HFFc6 (cell line): Measurements from ENCODE around the gene PGK2. TPM values are rescaled to one million over a fixed set of nuclear protein-coding genes. Genes with fewer than 3 reads are reported as not detected.

ENCODE experiments used
- DNase-seq: peaks from one replicate; pipeline ENCODE4 v3.0.0-alpha.2; 2018
- H3K27ac Mint-ChIP-seq: 2 replicates; pipeline ENCODE4 v1.8.0; 2020; ENCODE audit warnings: mild to moderate bottlenecking, mixed read lengths
- H3K27me3 Mint-ChIP-seq: 2 replicates; pipeline ENCODE4 v1.8.0; 2021; ENCODE audit warnings: mild to moderate bottlenecking, moderate library complexity, mixed read lengths; ENCODE audit not compliant: insufficient read depth
- H3K36me3 Mint-ChIP-seq: 2 replicates; pipeline ENCODE4 v1.8.0; 2021; ENCODE audit warnings: low read depth, mixed read lengths
- H3K4me1 Mint-ChIP-seq: 2 replicates; pipeline ENCODE4 v1.8.0; 2020; ENCODE audit warnings: low read depth, mixed read lengths
- H3K4me3 Mint-ChIP-seq: 2 replicates; pipeline ENCODE4 v1.8.0; 2020; ENCODE audit warnings: mild to moderate bottlenecking, moderate library complexity, mixed read lengths
- H3K9me3 Mint-ChIP-seq: 2 replicates; pipeline ENCODE4 v1.8.0; 2020; ENCODE audit warnings: mild to moderate bottlenecking, mixed read lengths
- long read RNA-seq: library from polyadenylated mRNA; unstranded; transcript quantifications from one replicate; pipeline ENCODE4 v2.0.0, GENCODE V29; 2019
- total RNA-seq, 6 experiments: library from RNA; stranded (reverse); fragmentation: NEBNext Ultra II Directional; extraction: Animal tissue kit (Norgen Biotek cat#: 25700); gene quantifications; 2 replicates in 1 of 6; 3 replicates in 5 of 6; pipeline ENCODE4 v1.2.3, GENCODE V29; 2021
- TF ChIP-seq, protein P1 (sequence below): fragments of 200-600 bp; sonication (generic); IDR thresholded peaks from 2 replicates; pipeline ENCODE4 v1.5.0; 2021; ENCODE audit warnings: antibody characterized with exemption, mild to moderate bottlenecking

Gene PGK2
- not detected for total RNA-seq
- long read RNA-seq, result 0 reads

DNA sequence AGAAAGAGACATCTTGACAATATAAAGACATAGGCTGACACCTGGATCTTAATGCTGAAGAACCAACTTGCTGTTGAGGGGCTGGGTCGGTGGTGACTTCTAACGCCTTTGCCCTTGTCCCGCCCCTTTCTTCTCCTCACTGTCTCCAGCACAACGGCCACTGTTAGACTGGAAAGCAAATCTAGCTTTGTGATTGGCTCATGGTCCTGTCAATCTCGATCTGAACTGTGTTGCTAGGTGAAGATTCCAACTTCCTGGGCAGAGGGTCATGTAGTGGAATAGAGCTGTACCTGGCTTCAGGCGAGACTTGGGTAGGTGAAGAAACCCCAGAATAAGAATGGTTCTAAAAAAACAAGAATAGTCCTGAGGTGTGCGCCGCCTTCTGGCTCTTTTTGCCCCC lies at the start of gene PGK2:
PGK2 (minus strand) TSS at position 110 of the 400 bp plus-strand sequence; CDS start at position 12, 98 bp downstream.
- DNase-seq, result no peak
- Mint-ChIP-seq H3K4me3 (no peak within 1 kb of the TSS), H3K27ac (no peak within 1 kb of the TSS), H3K9me3 (peaks cover 31% of the 10 kb centered on the region), H3K27me3 (no peaks in the 10 kb centered on the region), H3K4me1 (no peaks in the 10 kb centered on the region), H3K36me3 (no peaks in the 10 kb centered on the region)
- TF ChIP-seq, protein P1, sequence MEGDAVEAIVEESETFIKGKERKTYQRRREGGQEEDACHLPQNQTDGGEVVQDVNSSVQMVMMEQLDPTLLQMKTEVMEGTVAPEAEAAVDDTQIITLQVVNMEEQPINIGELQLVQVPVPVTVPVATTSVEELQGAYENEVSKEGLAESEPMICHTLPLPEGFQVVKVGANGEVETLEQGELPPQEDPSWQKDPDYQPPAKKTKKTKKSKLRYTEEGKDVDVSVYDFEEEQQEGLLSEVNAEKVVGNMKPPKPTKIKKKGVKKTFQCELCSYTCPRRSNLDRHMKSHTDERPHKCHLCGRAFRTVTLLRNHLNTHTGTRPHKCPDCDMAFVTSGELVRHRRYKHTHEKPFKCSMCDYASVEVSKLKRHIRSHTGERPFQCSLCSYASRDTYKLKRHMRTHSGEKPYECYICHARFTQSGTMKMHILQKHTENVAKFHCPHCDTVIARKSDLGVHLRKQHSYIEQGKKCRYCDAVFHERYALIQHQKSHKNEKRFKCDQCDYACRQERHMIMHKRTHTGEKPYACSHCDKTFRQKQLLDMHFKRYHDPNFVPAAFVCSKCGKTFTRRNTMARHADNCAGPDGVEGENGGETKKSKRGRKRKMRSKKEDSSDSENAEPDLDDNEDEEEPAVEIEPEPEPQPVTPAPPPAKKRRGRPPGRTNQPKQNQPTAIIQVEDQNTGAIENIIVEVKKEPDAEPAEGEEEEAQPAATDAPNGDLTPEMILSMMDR, result no peak

DNA sequence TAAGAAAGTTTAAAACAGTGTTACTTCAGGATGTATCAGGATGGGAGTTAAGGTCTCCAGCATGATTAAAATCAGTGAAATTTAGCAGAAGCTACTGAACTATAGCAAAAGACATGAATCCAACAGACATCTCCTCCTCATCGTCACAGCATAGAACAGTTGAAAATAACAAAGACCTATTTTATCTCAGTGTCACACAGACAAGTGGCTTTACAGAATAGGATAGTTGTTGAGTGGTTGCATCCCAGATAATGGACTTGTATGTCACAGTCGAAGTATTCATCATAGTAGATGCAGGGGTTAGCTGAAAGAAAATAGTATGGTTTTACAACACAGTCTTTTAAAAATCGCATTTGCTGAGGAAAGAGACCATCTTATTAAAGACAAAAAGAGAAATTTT lies 48.1 kb upstream of the PGK2 start:
- Mint-ChIP-seq H3K4me3 (no peak overlapping the region), H3K4me1 (no peaks in the 10 kb centered on the region), H3K27ac (no peak overlapping the region), H3K9me3 (peaks cover 4% of the 10 kb centered on the region; the same call in 1 of the 2 replicates), H3K36me3 (no peaks in the 10 kb centered on the region), H3K27me3 (peaks cover 1% of the 10 kb centered on the region; the same call in 1 of the 2 replicates)
- TF ChIP-seq, protein P1, result no peak
- no peak for DNase-seq

DNA sequence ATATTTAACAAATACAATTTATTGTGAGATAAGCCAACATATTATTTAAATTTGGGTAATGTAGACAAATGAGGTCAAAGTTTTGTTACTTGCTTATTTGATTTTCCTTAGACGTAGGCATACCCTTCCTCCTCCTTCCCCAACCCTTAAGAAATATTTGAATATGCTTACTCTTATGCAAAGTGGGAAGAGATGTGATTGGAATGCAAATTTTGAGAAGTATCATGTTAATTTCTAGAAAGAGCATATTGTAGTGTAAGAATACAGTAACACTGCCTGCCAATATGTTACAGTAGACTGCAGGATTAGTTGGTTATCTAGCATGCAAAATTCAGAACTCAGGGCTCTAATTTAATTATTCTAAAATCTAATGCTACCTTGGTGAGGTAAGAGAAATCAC lies 46.3 kb upstream of the PGK2 start:
- Mint-ChIP-seq H3K36me3 (no peaks in the 10 kb centered on the region), H3K4me1 (no peaks in the 10 kb centered on the region), H3K9me3 (peaks cover 6% of the 10 kb centered on the region; the same call in 1 of the 2 replicates), H3K4me3 (no peak overlapping the region), H3K27ac (no peak overlapping the region), H3K27me3 (peaks cover 2% of the 10 kb centered on the region; the same call in 1 of the 2 replicates)
- DNase-seq, result no peak
- TF ChIP-seq, protein P1, result no peak

DNA sequence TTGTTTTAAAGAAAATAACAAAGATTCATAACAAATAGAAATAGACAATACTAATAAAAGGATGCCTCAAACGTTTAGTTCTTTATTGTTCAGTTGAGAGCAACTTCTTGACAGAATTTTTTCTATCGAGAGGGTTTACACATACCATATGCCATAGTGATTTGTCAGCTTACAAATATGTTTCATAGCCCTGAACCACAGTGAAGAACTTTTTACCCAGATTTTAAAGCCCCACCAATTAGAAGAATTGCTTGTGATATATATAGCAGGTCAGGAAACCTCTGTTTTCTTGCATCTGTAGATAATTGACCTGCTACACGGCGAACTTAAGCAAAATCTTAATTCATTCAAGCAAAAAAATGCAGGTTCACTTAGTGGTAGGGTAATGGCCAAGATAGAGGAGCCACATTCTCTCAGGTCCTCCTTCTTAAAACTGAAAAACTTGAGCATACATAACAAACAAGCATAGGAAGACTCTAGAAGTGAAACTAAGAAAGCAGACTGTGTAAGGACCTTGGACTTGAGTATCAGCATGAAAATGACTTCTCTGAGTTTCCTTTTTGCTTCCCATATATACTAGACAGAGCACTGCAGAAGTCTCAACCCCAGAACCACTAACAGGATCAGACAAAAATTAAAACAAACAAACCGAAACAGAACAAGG lies 39.8 kb upstream of the PGK2 start:
- TF ChIP-seq, protein P1, result no peak
- Mint-ChIP-seq H3K9me3 (peaks cover 15% of the 10 kb centered on the region), H3K27me3 (peaks cover 2% of the 10 kb centered on the region; the same call in 1 of the 2 replicates), H3K4me3 (no peak overlapping the region), H3K27ac (no peak overlapping the region), H3K36me3 (no peaks in the 10 kb centered on the region), H3K4me1 (no peaks in the 10 kb centered on the region)
- no peak for DNase-seq

DNA sequence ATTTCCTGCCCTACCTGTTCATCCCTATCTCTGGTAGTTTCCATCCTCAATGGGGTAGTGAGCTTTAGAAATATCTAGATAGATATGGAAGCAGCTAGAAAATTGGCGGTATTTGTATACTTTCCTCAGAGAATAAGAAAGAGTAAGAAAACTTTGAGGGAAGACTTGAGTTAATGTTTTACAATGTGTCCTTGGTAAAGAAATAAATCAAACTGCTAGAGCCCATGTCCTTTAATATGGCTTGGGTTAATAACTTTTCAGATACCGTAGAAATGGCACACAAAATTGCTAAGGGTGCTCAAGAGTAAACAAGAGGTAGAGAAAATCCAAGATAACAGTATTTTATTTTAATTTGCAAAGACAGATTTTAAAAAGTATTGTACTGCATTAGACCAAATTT lies 28.1 kb upstream of the PGK2 start:
- peaks cover 2% of the 10 kb centered on the region; the same call in 1 of the 2 replicates for H3K27me3 Mint-ChIP-seq
- TF ChIP-seq, protein P1, result no peak
- H3K4me3 Mint-ChIP-seq, result no peak overlapping the region
- no peaks in the 10 kb centered on the region for H3K4me1 Mint-ChIP-seq
- DNase-seq, result no peak
- H3K27ac Mint-ChIP-seq, result no peak overlapping the region
- H3K9me3 Mint-ChIP-seq, result peaks cover 23% of the 10 kb centered on the region
- H3K36me3 Mint-ChIP-seq, result no peaks in the 10 kb centered on the region
